Keratinocyte (primary cell): Measurements from ENCODE around the gene TRIM56. TPM values are rescaled to one million over a fixed set of nuclear protein-coding genes. Genes with fewer than 3 reads are reported as not detected.
A peak's percentile ranks its signal among the peaks of the same experiment; 100 is the strongest.

Experiments used
- DNase-seq: peaks from one replicate; pipeline ENCODE4 v3.0.0-alpha.2; 2011; ENCODE audit warnings: low read depth, missing footprints, low spot score
- FAIRE-seq: peaks from 2 replicates; lab custom pipeline; 2011; peaks lifted over from hg19 to GRCh38; lab: Jason Lieb, UNC
- H2AFZ ChIP-seq: 2 replicates; pipeline ENCODE4 v1.6.0; 2012; ENCODE audit warnings: low read length, control low read depth, inconsistent platforms; ENCODE audit not compliant: control insufficient read depth
- H3K27ac ChIP-seq: 2 replicates; pipeline ENCODE4 v1.5.1; 2011; ENCODE audit warnings: low read length; ENCODE audit not compliant: control insufficient read depth, insufficient read depth
- H3K27me3 ChIP-seq: 3 replicates; pipeline ENCODE4 v1.6.0; 2011; ENCODE audit warnings: low read length; ENCODE audit not compliant: control insufficient read depth, insufficient read depth; ENCODE audit errors: extremely low read depth
- H3K36me3 ChIP-seq, 2 experiments: 2 replicates in 1 of 2; 3 replicates in 1 of 2; pipeline ENCODE4 v1.5.1; 2011; ENCODE audit warnings: low read length in 2 of 2, mild to moderate bottlenecking in 1 of 2; ENCODE audit not compliant: control insufficient read depth in 2 of 2, insufficient read depth in 2 of 2; ENCODE audit errors: extremely low read depth in 1 of 2
- H3K4me1 ChIP-seq: 3 replicates; pipeline ENCODE4 v1.5.1; 2011; ENCODE audit warnings: low read length; ENCODE audit not compliant: control insufficient read depth, insufficient read depth; ENCODE audit errors: extremely low read depth
- H3K4me2 ChIP-seq: 3 replicates; pipeline ENCODE4 v1.6.0; 2011; ENCODE audit warnings: low read depth, low read length; ENCODE audit not compliant: control insufficient read depth, insufficient read depth; ENCODE audit errors: extremely low read depth
- H3K4me3 ChIP-seq, 3 experiments: fragments of 200-600 bp in 1 of 3; sonication (generic) in 1 of 3; 2 replicates in 2 of 3; 3 replicates in 1 of 3; pipeline ENCODE4 v1.5.1; 2011 to 2016; ENCODE audit warnings: low read length in 3 of 3, mild to moderate bottlenecking in 3 of 3, control low read depth in 2 of 3, inconsistent platforms in 1 of 3, low read depth in 1 of 3, mixed read lengths in 1 of 3, mixed run types in 1 of 3, moderate library complexity in 1 of 3; ENCODE audit not compliant: control insufficient read depth in 2 of 3, insufficient read depth in 2 of 3; ENCODE audit errors: extremely low read depth in 1 of 3
- H3K79me2 ChIP-seq: 2 replicates; pipeline ENCODE4 v1.6.0; 2012; ENCODE audit warnings: low read length; ENCODE audit not compliant: control insufficient read depth, insufficient read depth
- H3K9ac ChIP-seq: 3 replicates; pipeline ENCODE4 v1.6.0; 2011; ENCODE audit warnings: low read length; ENCODE audit not compliant: control insufficient read depth, insufficient read depth; ENCODE audit errors: extremely low read depth
- H3K9me1 ChIP-seq: 3 replicates; pipeline ENCODE4 v1.6.0; 2011; ENCODE audit warnings: low read length; ENCODE audit not compliant: control insufficient read depth, insufficient read depth; ENCODE audit errors: extremely low read depth
- H3K9me3 ChIP-seq: 2 replicates; pipeline ENCODE4 v1.5.1; 2012; ENCODE audit warnings: low read depth, low read length; ENCODE audit not compliant: control insufficient read depth
- H4K20me1 ChIP-seq: 3 replicates; pipeline ENCODE4 v1.6.0; 2011; ENCODE audit warnings: low read length; ENCODE audit not compliant: control insufficient read depth, insufficient read depth; ENCODE audit errors: extremely low read depth
- EZH2 ChIP-seq: IDR thresholded peaks from one replicate; pipeline ENCODE4 v1.6.1; 2012; ENCODE audit warnings: inconsistent platforms, mild to moderate bottlenecking, low read length, moderate library complexity
- dilution Hi-C: fragments of 300-500 bp; cut with MboI; formaldehyde crosslinking; loops from one replicate; pipeline ENCODE4 v1.7.0; 2020; ENCODE audit warnings: low sequenced_read_pairs; ENCODE audit not compliant: extremely low pct_ligation_motif_present
- polyA plus RNA-seq, 5 experiments: library from polyadenylated mRNA; depleted of rRNA in 3 of 5; stranded (reverse) in 3 of 5; stranded (forward) in 1 of 5; unstranded in 1 of 5; fragments of >200 nt; gene quantifications; 1 replicate in 1 of 5; 2 replicates in 3 of 5; 3 replicates in 1 of 5; pipeline versions ENCODE4 v1.2.1 to v1.2.3, GENCODE V29; 2011 to 2012; ENCODE audit warnings: missing spikeins in 2 of 5, low read depth in 1 of 5, low replicate concordance in 1 of 5
- TF ChIP-seq, protein P1 (sequence below), 3 experiments: IDR thresholded peaks in 1 of 3; conservative IDR thresholded peaks in 1 of 3; optimal IDR thresholded peaks in 1 of 3; 2 replicates in 2 of 3; 3 replicates in 1 of 3; pipeline versions ENCODE3 to v1.5.1; 2011; ENCODE audit warnings: low read length in 3 of 3, mild to moderate bottlenecking in 3 of 3, moderate library complexity in 2 of 3, control low read depth in 1 of 3, inconsistent platforms in 1 of 3; ENCODE audit not compliant: insufficient read depth in 2 of 3; ENCODE audit errors: extremely low read depth in 1 of 3

Gene TRIM56
- polyA plus RNA-seq, 1 donor (not counting 4 experiments of a cell fraction or from before 2014, with no cell fraction given) = 3.6 TPM

- H3K27me3 ChIP-seq = no peaks in the 10 kb centered on the region
- DNase-seq (peak; percentile 11), FAIRE-seq (no peak)
- H3K4me2 ChIP-seq = no peak overlapping the region
- no peaks in the 10 kb centered on the region for H3K9me3 ChIP-seq
- TF ChIP-seq, protein P1, sequence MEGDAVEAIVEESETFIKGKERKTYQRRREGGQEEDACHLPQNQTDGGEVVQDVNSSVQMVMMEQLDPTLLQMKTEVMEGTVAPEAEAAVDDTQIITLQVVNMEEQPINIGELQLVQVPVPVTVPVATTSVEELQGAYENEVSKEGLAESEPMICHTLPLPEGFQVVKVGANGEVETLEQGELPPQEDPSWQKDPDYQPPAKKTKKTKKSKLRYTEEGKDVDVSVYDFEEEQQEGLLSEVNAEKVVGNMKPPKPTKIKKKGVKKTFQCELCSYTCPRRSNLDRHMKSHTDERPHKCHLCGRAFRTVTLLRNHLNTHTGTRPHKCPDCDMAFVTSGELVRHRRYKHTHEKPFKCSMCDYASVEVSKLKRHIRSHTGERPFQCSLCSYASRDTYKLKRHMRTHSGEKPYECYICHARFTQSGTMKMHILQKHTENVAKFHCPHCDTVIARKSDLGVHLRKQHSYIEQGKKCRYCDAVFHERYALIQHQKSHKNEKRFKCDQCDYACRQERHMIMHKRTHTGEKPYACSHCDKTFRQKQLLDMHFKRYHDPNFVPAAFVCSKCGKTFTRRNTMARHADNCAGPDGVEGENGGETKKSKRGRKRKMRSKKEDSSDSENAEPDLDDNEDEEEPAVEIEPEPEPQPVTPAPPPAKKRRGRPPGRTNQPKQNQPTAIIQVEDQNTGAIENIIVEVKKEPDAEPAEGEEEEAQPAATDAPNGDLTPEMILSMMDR (optimal IDR thresholded peaks at IDR 0.05 in 1 of 3, IDR thresholded peaks at IDR 0.05 in 1 of 3, conservative IDR thresholded peaks at IDR 0.05 in 1 of 3; ENCODE audit: extremely low read depth in 1 of 3, insufficient read depth in 2 of 3, low read length in 3 of 3) = no peak
- TF ChIP-seq EZH2 = no peak
- no peak overlapping the region for H2AFZ ChIP-seq
- H3K9ac ChIP-seq = no peak overlapping the region
- dilution Hi-C loops = no loop called here
- no peaks in the 10 kb centered on the region for H3K9me1 ChIP-seq
- no peaks in the 10 kb centered on the region for H3K36me3 ChIP-seq
- no peak overlapping the region for H3K27ac ChIP-seq
- no peaks in the 10 kb centered on the region for H4K20me1 ChIP-seq
- H3K79me2 ChIP-seq = no peaks in the 10 kb centered on the region
- no peak overlapping the region for H3K4me3 ChIP-seq
- H3K4me1 ChIP-seq = no peaks in the 10 kb centered on the region
These were observed 26.9 kb upstream of the TRIM56 start for GRCh38 chr7:101058355-101058754.

- H3K36me3 ChIP-seq = no peaks in the 10 kb centered on the region
- no peaks in the 10 kb centered on the region for H4K20me1 ChIP-seq
- no peaks in the 10 kb centered on the region for H3K4me1 ChIP-seq
- no peak overlapping the region for H3K4me3 ChIP-seq
- peaks cover 3% of the 10 kb centered on the region for H3K27me3 ChIP-seq
- TF ChIP-seq, protein P1 (optimal IDR thresholded peaks at IDR 0.05 in 1 of 3, IDR thresholded peaks at IDR 0.05 in 1 of 3, conservative IDR thresholded peaks at IDR 0.05 in 1 of 3; ENCODE audit: extremely low read depth in 1 of 3, insufficient read depth in 2 of 3, low read length in 3 of 3) = no peak
- TF ChIP-seq EZH2 = no peak
- no peaks in the 10 kb centered on the region for H3K79me2 ChIP-seq
- no peak overlapping the region for H3K4me2 ChIP-seq
- DNase-seq = no peak
- FAIRE-seq = no peak
- no peak overlapping the region for H3K27ac ChIP-seq
- no peak overlapping the region for H3K9ac ChIP-seq
- H3K9me3 ChIP-seq = no peaks in the 10 kb centered on the region
- no peaks in the 10 kb centered on the region for H3K9me1 ChIP-seq
- H2AFZ ChIP-seq = no peak overlapping the region
- dilution Hi-C loops = no loop called here
These were observed 25.7 kb upstream of the TRIM56 start for GRCh38 chr7:101059620-101059942.
